ENCODE results near the gene TRPV6.

The TRPV6 gene

GRCh38 chr7:142847353-142847752 is 38.2 kb downstream of the TRPV6 start:
- DNase-seq (ENCODE audit: low read depth), result no peak
- TF ChIP-seq CTCF (IDR thresholded peaks at IDR 0.05; ENCODE audit: insufficient read depth, low read depth, low read length, missing control alignments), result no peak
- H3K4me3 ChIP-seq (ENCODE audit: low read length), result no peak overlapping the region

GRCh38 chr7:142842251-142842766 is 43.2 kb downstream of the TRPV6 start:
- TF ChIP-seq CTCF (IDR thresholded peaks at IDR 0.05; ENCODE audit: insufficient read depth, low read depth, low read length, missing control alignments), result no peak
- no peak overlapping the region for H3K4me3 ChIP-seq (ENCODE audit: low read length)
- DNase-seq (ENCODE audit: low read depth), result no peak

GRCh38 chr7:142838461-142839213 is 46.9 kb downstream of the TRPV6 start:
- DNase-seq (ENCODE audit: low read depth), result no peak
- no peak for TF ChIP-seq CTCF (IDR thresholded peaks at IDR 0.05; ENCODE audit: insufficient read depth, low read depth, low read length, missing control alignments)
- no peak overlapping the region for H3K4me3 ChIP-seq (ENCODE audit: low read length)

- TF ChIP-seq CTCF (IDR thresholded peaks at IDR 0.05; ENCODE audit: insufficient read depth, low read depth, low read length, missing control alignments), result no peak
- DNase-seq (ENCODE audit: low read depth), result no peak
- H3K4me3 ChIP-seq (ENCODE audit: low read length), result no peak overlapping the region
Measured at GRCh38 chr7:142836426-142836825, 49.1 kb downstream of the TRPV6 start.

- no peak overlapping the region for H3K4me3 ChIP-seq (ENCODE audit: low read length)
- DNase-seq (ENCODE audit: low read depth), result no peak
- no peak for TF ChIP-seq CTCF (IDR thresholded peaks at IDR 0.05; ENCODE audit: insufficient read depth, low read depth, low read length, missing control alignments)
Measured at GRCh38 chr7:142835487-142835886, 50.1 kb downstream of the TRPV6 start.

GRCh38 chr7:142833174-142834048 is 52.1 kb downstream of the TRPV6 start:
- DNase-seq (ENCODE audit: low read depth), result peak; percentile 24
- no peak overlapping the region for H3K4me3 ChIP-seq (ENCODE audit: low read length)
- TF ChIP-seq CTCF (IDR thresholded peaks at IDR 0.05; ENCODE audit: insufficient read depth, low read depth, low read length, missing control alignments), result no peak
